ENCODE data around the gene TBC1D5. TPM values are rescaled to one million over a fixed set of nuclear protein-coding genes. Genes with fewer than 3 reads are reported as not detected.

TBC1D5 gene
- total RNA-seq, 1 donor from 2014 or later: 75.6 TPM

DNA sequence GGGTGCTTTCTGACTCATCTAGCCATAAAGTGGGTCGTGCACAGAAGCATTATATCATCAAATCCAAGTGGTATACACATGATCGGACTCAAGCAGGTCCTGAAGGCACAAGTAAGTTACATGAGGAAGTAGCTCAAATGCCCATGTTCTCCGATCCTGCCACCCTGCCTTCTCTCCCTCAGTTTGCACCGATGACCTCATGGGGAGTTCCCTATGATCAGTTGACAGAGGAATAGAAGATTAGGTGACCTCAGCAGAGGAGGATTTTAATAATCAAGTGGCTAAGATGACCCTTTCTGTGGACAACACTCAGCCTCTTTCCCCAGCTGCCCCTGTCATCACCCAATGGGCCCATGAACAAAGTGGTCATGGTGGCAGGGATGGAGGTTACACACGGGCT lies 149.5 kb downstream of the TBC1D5 start:
- no peaks in the 10 kb centered on the region for H3K4me1 ChIP-seq
- H3K4me3 ChIP-seq: no peak overlapping the region
- H3K9me3 ChIP-seq: peaks cover 18% of the 10 kb centered on the region
- no peak for ATAC-seq
- TF ChIP-seq, protein P1, sequence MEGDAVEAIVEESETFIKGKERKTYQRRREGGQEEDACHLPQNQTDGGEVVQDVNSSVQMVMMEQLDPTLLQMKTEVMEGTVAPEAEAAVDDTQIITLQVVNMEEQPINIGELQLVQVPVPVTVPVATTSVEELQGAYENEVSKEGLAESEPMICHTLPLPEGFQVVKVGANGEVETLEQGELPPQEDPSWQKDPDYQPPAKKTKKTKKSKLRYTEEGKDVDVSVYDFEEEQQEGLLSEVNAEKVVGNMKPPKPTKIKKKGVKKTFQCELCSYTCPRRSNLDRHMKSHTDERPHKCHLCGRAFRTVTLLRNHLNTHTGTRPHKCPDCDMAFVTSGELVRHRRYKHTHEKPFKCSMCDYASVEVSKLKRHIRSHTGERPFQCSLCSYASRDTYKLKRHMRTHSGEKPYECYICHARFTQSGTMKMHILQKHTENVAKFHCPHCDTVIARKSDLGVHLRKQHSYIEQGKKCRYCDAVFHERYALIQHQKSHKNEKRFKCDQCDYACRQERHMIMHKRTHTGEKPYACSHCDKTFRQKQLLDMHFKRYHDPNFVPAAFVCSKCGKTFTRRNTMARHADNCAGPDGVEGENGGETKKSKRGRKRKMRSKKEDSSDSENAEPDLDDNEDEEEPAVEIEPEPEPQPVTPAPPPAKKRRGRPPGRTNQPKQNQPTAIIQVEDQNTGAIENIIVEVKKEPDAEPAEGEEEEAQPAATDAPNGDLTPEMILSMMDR (IDR thresholded peaks at IDR 0.05): no peak
- intact Hi-C loops (cut with DNase I): no loop called here
- no peak for DNase-seq
- no peak overlapping the region for H3K27ac ChIP-seq
- H3K36me3 ChIP-seq: no peaks in the 10 kb centered on the region
- H3K27me3 ChIP-seq (ENCODE audit: low read depth): no peaks in the 10 kb centered on the region

DNA sequence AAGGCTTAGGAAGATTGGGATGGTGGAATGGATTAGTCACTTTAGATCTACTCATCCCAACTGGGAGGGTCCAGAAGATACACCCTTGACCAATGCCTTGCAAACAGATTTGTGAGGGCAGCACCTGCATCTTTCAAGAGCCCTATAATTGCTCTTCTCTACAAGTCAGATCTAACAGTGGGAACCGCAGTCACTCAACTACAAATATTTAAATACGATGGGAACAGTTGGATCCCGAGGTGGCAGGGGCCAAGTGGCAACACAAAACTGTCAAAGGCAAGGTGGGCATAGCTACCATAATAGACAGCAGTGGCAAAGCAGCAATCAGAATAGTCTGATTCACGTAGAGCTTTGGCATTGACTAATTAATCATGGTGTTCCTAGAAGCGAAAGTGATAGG lies 152.0 kb downstream of the TBC1D5 start:
- TF ChIP-seq, protein P1 (IDR thresholded peaks at IDR 0.05): no peak
- ATAC-seq: no peak

DNA sequence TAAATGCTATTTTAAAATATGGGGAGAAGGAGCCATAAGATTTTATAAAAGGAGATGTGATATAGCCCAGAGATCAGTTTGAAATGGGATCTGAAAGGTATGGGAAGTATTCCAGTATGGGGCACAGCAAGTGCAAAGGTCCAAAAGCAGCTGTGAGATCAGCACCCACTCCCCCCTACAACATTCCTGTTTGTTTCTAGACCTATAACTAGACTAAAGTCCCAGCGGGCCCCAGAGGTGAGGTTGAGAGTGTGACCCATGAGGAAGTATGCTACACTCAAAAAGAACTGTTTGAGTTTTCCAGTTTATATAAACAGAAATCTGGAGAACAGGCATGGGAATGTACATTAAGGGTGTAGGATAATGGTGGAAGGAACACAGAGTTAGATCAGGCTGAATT lies 152.5 kb downstream of the TBC1D5 start:
- DNase-seq (no peak), ATAC-seq (no peak)
- Histone ChIP-seq H3K9me3 (peaks cover 18% of the 10 kb centered on the region), H3K4me3 (no peak overlapping the region), H3K36me3 (no peaks in the 10 kb centered on the region), H3K4me1 (no peaks in the 10 kb centered on the region), H3K27ac (no peak overlapping the region), H3K27me3 (ENCODE audit: low read depth) (no peaks in the 10 kb centered on the region)
- intact Hi-C loops (cut with DNase I): no loop called here
- TF ChIP-seq, protein P1 (IDR thresholded peaks at IDR 0.05): no peak

More for the DNA sequence above, 152.0 kb downstream of the TBC1D5 start:
- no peak for DNase-seq
- no peaks in the 10 kb centered on the region for H3K4me1 ChIP-seq
- no peaks in the 10 kb centered on the region for H3K36me3 ChIP-seq
- H3K4me3 ChIP-seq: no peak overlapping the region
- intact Hi-C loops (cut with DNase I): no loop called here
- H3K27me3 ChIP-seq (ENCODE audit: low read depth): no peaks in the 10 kb centered on the region
- no peak overlapping the region for H3K27ac ChIP-seq
- peaks cover 18% of the 10 kb centered on the region for H3K9me3 ChIP-seq

DNA sequence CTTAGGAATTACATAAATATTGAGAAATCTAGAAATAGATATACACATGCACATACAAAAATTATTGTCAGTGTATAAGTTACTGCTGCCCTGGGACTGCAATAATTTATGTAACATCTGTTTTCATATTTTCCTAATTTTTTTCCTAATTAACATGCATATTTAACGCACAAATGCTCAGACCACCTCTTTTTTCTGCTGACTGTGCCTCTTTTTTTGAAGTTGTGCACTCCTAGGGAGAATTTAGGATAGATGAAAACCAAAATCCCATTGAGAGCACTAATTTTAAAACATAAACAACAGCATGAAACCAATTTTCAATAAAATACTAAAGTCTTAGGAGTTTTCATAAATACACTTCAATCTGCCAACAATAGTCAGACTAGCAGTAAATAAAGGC lies 154.0 kb downstream of the TBC1D5 start:
- DNase-seq: no peak
- H3K4me3 ChIP-seq: no peak overlapping the region
- H3K36me3 ChIP-seq: no peaks in the 10 kb centered on the region
- H3K4me1 ChIP-seq: no peaks in the 10 kb centered on the region
- TF ChIP-seq, protein P1 (IDR thresholded peaks at IDR 0.05): no peak
- H3K9me3 ChIP-seq: peaks cover 18% of the 10 kb centered on the region
- no peaks in the 10 kb centered on the region for H3K27me3 ChIP-seq (ENCODE audit: low read depth)
- no peak for ATAC-seq
- no peak overlapping the region for H3K27ac ChIP-seq
- intact Hi-C loops (cut with DNase I): no loop called here

DNA sequence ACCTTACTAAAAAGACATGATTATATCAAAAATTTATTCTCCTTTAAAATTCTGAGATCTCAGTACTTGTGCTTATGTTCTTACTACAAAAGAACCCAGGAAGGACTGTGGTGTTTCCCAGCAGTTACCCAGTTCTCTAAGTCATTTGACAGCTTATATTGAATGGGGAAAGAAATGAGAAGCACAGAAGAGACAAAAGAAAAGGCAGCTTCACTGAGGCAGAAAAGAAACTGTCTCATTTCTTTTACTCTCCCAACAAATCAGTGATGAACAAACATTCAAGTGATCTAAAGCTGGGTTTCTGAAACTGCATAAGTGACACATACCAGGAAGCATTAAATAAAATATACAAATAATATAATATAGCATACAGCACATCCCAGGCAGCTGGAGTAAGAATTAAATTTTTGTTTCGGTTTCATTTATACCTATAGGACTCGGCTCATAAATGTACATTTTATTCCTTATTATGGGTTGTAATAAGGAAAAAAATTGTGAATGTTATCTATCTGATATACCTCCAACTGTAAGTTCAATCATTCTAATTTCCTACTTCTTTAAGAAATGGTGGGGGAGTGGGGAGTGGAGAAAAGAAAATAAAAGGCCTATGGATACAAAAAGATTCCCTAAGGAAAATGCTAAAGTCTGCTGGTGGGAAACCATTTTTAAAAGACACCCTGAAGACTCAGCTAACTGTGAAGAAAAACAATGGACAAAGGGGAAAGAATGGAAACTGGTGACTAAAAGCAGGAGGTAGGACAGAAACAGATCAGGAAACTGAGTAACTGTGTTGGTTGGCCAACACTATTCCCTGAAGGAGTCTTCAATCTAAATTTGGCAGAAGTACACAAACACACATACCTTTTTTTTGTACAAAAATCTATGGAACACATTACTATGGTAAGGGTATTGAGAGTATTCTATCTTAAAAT lies 156.8 kb downstream of the TBC1D5 start:
- TF ChIP-seq, protein P1 (IDR thresholded peaks at IDR 0.05): no peak
- intact Hi-C loops (cut with DNase I): no loop called here
- ATAC-seq: no peak
- Histone ChIP-seq H3K36me3 (no peaks in the 10 kb centered on the region), H3K27ac (no peak overlapping the region), H3K27me3 (ENCODE audit: low read depth) (no peaks in the 10 kb centered on the region), H3K4me1 (no peaks in the 10 kb centered on the region), H3K9me3 (peaks cover 9% of the 10 kb centered on the region), H3K4me3 (no peak overlapping the region)
- no peak for DNase-seq
